ENCODE results near the gene ZNF441. TPM values are rescaled to one million over a fixed set of nuclear protein-coding genes. Genes with fewer than 3 reads are reported as not detected.
A peak's percentile ranks its signal among the peaks of the same experiment; 100 is the strongest.

The ZNF441 gene
- 37.7 TPM for total RNA-seq
- 7.4 TPM for polyA plus RNA-seq

GRCh38 chr19:11766597-11767591 lies at the start of gene ZNF441:
Gene ZNF441, plus strand, starts transcription at chr19:11767000. Its CDS starts 194 bp downstream, at chr19:11767194.
- under 1% methylated on average over 61 of the region's 61 CpGs for WGBS
- H3K4me1 ChIP-seq (ENCODE audit: insufficient read depth), result no peaks in the 10 kb centered on the region
- H3K4me3 ChIP-seq (ENCODE audit: low read depth, low read length), result peak within 1 kb of the TSS; percentile 69
- H3K27ac ChIP-seq (ENCODE audit: low read depth), result peak within 1 kb of the TSS; percentile 89
- DNase-seq (ENCODE audit: extremely low spot score), result peak; percentile 92
- no peaks in the 10 kb centered on the region for H3K36me3 ChIP-seq (ENCODE audit: insufficient read depth)

GRCh38 chr19:11721681-11722080 lies 45.1 kb upstream of the ZNF441 start:
- peaks cover 6% of the 10 kb centered on the region for H3K36me3 ChIP-seq (ENCODE audit: insufficient read depth)
- no peaks in the 10 kb centered on the region for H3K4me1 ChIP-seq (ENCODE audit: insufficient read depth)
- no peak overlapping the region for H3K4me3 ChIP-seq (ENCODE audit: low read depth, low read length)
- no peak overlapping the region for H3K27ac ChIP-seq (ENCODE audit: low read depth)
- 67% methylated on average over 5 of the region's 5 CpGs for WGBS
- DNase-seq (ENCODE audit: extremely low spot score), result no peak

GRCh38 chr19:11722414-11722813 lies 44.4 kb upstream of the ZNF441 start:
- H3K36me3 ChIP-seq (ENCODE audit: insufficient read depth), result peaks cover 6% of the 10 kb centered on the region
- H3K27ac ChIP-seq (ENCODE audit: low read depth), result no peak overlapping the region
- H3K4me3 ChIP-seq (ENCODE audit: low read depth, low read length), result no peak overlapping the region
- DNase-seq (ENCODE audit: extremely low spot score), result no peak
- no peaks in the 10 kb centered on the region for H3K4me1 ChIP-seq (ENCODE audit: insufficient read depth)
- 96% methylated on average over 10 of the region's 10 CpGs for WGBS

- 88% methylated on average over 4 of the region's 4 CpGs for WGBS
- Histone ChIP-seq H3K27ac (ENCODE audit: low read depth) (no peak overlapping the region), H3K36me3 (ENCODE audit: insufficient read depth) (no peaks in the 10 kb centered on the region), H3K4me3 (ENCODE audit: low read depth, low read length) (no peak overlapping the region), H3K4me1 (ENCODE audit: insufficient read depth) (no peaks in the 10 kb centered on the region)
- no peak for DNase-seq (ENCODE audit: extremely low spot score)
These were observed 37.2 kb upstream of the ZNF441 start for GRCh38 chr19:11729586-11729985.

GRCh38 chr19:11735375-11735774 lies 31.4 kb upstream of the ZNF441 start:
- no peak for DNase-seq (ENCODE audit: extremely low spot score)
- 80% methylated on average over 1 of the region's 1 CpG for WGBS
- no peaks in the 10 kb centered on the region for H3K4me1 ChIP-seq (ENCODE audit: insufficient read depth)

GRCh38 chr19:11736696-11737095 lies 30.1 kb upstream of the ZNF441 start:
- no peak for DNase-seq (ENCODE audit: extremely low spot score)
- no peaks in the 10 kb centered on the region for H3K4me1 ChIP-seq (ENCODE audit: insufficient read depth)
- WGBS, result 38% methylated on average over 2 of the region's 2 CpGs
- H3K27ac ChIP-seq (ENCODE audit: low read depth), result no peak overlapping the region
- H3K4me3 ChIP-seq (ENCODE audit: low read depth, low read length), result no peak overlapping the region
- no peaks in the 10 kb centered on the region for H3K36me3 ChIP-seq (ENCODE audit: insufficient read depth)

More at GRCh38 chr19:11735375-11735774, 31.4 kb upstream of the ZNF441 start:
- Histone ChIP-seq H3K27ac (ENCODE audit: low read depth) (no peak overlapping the region), H3K4me3 (ENCODE audit: low read depth, low read length) (no peak overlapping the region), H3K36me3 (ENCODE audit: insufficient read depth) (no peaks in the 10 kb centered on the region)

GRCh38 chr19:11737964-11738745 lies 28.6 kb upstream of the ZNF441 start:
- peak overlapping the region; percentile 76 for H3K4me3 ChIP-seq (ENCODE audit: low read depth, low read length)
- H3K27ac ChIP-seq (ENCODE audit: low read depth), result peak overlapping the region; percentile 70
- no peaks in the 10 kb centered on the region for H3K36me3 ChIP-seq (ENCODE audit: insufficient read depth)
- H3K4me1 ChIP-seq (ENCODE audit: insufficient read depth), result no peaks in the 10 kb centered on the region
- under 1% methylated on average over 52 of the region's 52 CpGs for WGBS
- DNase-seq (ENCODE audit: extremely low spot score), result no peak

- Histone ChIP-seq H3K4me1 (ENCODE audit: insufficient read depth) (no peaks in the 10 kb centered on the region), H3K27ac (ENCODE audit: low read depth) (peak within 1 kb of the TSS; percentile 88), H3K4me3 (ENCODE audit: low read depth, low read length) (peak within 1 kb of the TSS; percentile 76), H3K36me3 (ENCODE audit: insufficient read depth) (no peaks in the 10 kb centered on the region)
- DNase-seq (ENCODE audit: extremely low spot score), result peak; percentile 100
- under 1% methylated on average over 35 of the region's 35 CpGs for WGBS
These were observed 27.8 kb upstream of the ZNF441 start, which contains the start of gene ZNF823 for GRCh38 chr19:11738746-11739620. Gene ZNF823, minus strand, starts transcription at chr19:11738946. Its CDS starts 127 bp downstream, at chr19:11738819.

GRCh38 chr19:11745869-11746268 lies 20.9 kb upstream of the ZNF441 start:
- H3K27ac ChIP-seq (ENCODE audit: low read depth), result no peak overlapping the region
- H3K4me1 ChIP-seq (ENCODE audit: insufficient read depth), result no peaks in the 10 kb centered on the region
- H3K4me3 ChIP-seq (ENCODE audit: low read depth, low read length), result no peak overlapping the region
- H3K36me3 ChIP-seq (ENCODE audit: insufficient read depth), result no peaks in the 10 kb centered on the region
- DNase-seq (ENCODE audit: extremely low spot score), result no peak

- Histone ChIP-seq H3K4me1 (ENCODE audit: insufficient read depth) (no peaks in the 10 kb centered on the region), H3K27ac (ENCODE audit: low read depth) (no peak overlapping the region), H3K36me3 (ENCODE audit: insufficient read depth) (no peaks in the 10 kb centered on the region), H3K4me3 (ENCODE audit: low read depth, low read length) (no peak overlapping the region)
- WGBS, result 69% methylated on average over 1 of the region's 1 CpG
- DNase-seq (ENCODE audit: extremely low spot score), result no peak
These were observed 19.5 kb upstream of the ZNF441 start for GRCh38 chr19:11747277-11747676.

- Histone ChIP-seq H3K27ac (ENCODE audit: low read depth) (no peak overlapping the region), H3K4me1 (ENCODE audit: insufficient read depth) (no peaks in the 10 kb centered on the region), H3K36me3 (ENCODE audit: insufficient read depth) (no peaks in the 10 kb centered on the region), H3K4me3 (ENCODE audit: low read depth, low read length) (no peak overlapping the region)
- no peak for DNase-seq (ENCODE audit: extremely low spot score)
- WGBS, result 21% methylated on average over 2 of the region's 2 CpGs
These were observed 17.0 kb upstream of the ZNF441 start for GRCh38 chr19:11749751-11750150.

GRCh38 chr19:11752244-11752736 lies 14.5 kb upstream of the ZNF441 start:
- no peak overlapping the region for H3K4me3 ChIP-seq (ENCODE audit: low read depth, low read length)
- 49% methylated on average over 2 of the region's 2 CpGs for WGBS
- no peak overlapping the region for H3K27ac ChIP-seq (ENCODE audit: low read depth)
- no peaks in the 10 kb centered on the region for H3K4me1 ChIP-seq (ENCODE audit: insufficient read depth)
- no peak for DNase-seq (ENCODE audit: extremely low spot score)
- H3K36me3 ChIP-seq (ENCODE audit: insufficient read depth), result no peaks in the 10 kb centered on the region

- no peak overlapping the region for H3K27ac ChIP-seq (ENCODE audit: low read depth)
- WGBS, result 89% methylated on average over 4 of the region's 4 CpGs
These were observed 12.1 kb upstream of the ZNF441 start for GRCh38 chr19:11754663-11755062.

More at GRCh38 chr19:11754663-11755062, 12.1 kb upstream of the ZNF441 start:
- no peak for DNase-seq (ENCODE audit: extremely low spot score)
- H3K4me1 ChIP-seq (ENCODE audit: insufficient read depth), result no peaks in the 10 kb centered on the region
- no peak overlapping the region for H3K4me3 ChIP-seq (ENCODE audit: low read depth, low read length)
- H3K36me3 ChIP-seq (ENCODE audit: insufficient read depth), result no peaks in the 10 kb centered on the region
